ENCODE measurements around the gene IL1RL2. TPM values are rescaled to one million over a fixed set of nuclear protein-coding genes. Genes with fewer than 3 reads are reported as not detected.

IL1RL2 gene
- total and polyA plus RNA-seq, 2 of the 8 experiments (the other 6 are each of a cell fraction or from before 2014, with no cell fraction given), result not detected

DNA sequence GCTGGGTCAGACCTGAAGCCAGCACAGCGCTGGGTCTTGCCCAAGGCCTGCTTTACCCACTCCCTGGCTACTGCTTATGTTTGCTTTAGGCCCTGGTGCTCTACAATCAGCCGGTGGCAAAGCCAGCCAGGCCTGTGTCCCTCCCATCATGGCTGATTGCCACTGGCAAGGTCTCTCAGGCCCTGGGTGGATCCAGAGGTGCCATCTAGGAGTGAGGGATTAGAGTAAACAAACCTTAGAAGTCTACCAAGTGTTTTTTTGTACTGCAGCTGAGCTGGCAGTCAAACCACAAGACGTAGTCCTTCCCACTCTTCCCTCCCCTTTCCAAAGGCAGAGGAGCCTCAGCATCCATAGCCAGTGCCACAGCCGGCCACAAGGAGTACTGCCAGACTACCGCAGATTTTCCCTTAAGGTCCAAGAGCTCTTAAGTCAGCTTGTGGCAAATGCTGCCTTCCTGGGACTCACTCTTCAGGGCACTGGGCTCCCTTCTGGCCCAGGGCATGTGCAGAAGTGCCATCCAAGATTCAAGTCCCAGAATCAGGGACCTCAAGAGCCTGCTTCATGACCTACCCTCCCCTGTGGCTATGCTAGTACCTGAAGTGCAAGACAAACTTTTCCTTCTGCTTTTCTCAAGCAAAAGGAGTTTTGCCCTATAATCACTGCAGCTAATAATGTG, 20.0 kb downstream of the IL1RL2 start:
- H3K4ac ChIP-seq (replicated peaks; ENCODE audit: insufficient read length, low read depth, low read length), result no peak overlapping the region
- no peak overlapping the region for H2AK5ac ChIP-seq (ENCODE audit: low read depth, low read length)
- H3K23me2 ChIP-seq (ENCODE audit: low read depth, low read length), result no peaks in the 10 kb centered on the region
- no peak overlapping the region for H3K23ac ChIP-seq (ENCODE audit: insufficient read length)
- no peak overlapping the region for H4K5ac ChIP-seq (ENCODE audit: insufficient read length, low read depth, low read length)
- POLR2A ChIA-PET (ENCODE audit: partially characterized antibody), result no interaction called here
- no peak overlapping the region for H3K9ac ChIP-seq (replicated peaks in 1 of 4; ENCODE audit: extremely low read depth in 1 of 4, low read depth in 3 of 4, low read length in 3 of 4)
- H3K14ac ChIP-seq (ENCODE audit: insufficient read length), result no peak overlapping the region
- CTCF ChIA-PET (ENCODE audit: partially characterized antibody), result interaction anchor here (1.3 kb wide), 1 partner anchor 26 kb away, joined by 3 read pairs; no protein-coding TSS in a partner anchor
- no peaks in the 10 kb centered on the region for H3K27me3 ChIP-seq (replicated peaks in 1 of 4; ENCODE audit: control insufficient read depth in 3 of 4, extremely low read depth in 1 of 4, insufficient read depth in 3 of 4, low read length in 3 of 4)
- no peaks in the 10 kb centered on the region for H3K79me2 ChIP-seq (ENCODE audit: control insufficient read depth in 1 of 2, insufficient read depth in 2 of 2, low read length in 2 of 2)
- H2AFZ ChIP-seq (ENCODE audit: low read length), result no peak overlapping the region; the same call in 1 of the 2 replicates
- no peak overlapping the region for H3K4me3 ChIP-seq (ENCODE audit: extremely low read depth in 1 of 4, insufficient read depth in 2 of 4, low read depth in 3 of 4, low read length in 4 of 4)
- no peak overlapping the region for H4K91ac ChIP-seq (replicated peaks; ENCODE audit: insufficient read length, low read length)
- no peak overlapping the region for H2BK120ac ChIP-seq (replicated peaks; ENCODE audit: low read depth, low read length)
- H3K27ac ChIP-seq (ENCODE audit: low read depth, low read length), result no peak overlapping the region
- H4K20me1 ChIP-seq (replicated peaks in 1 of 2; ENCODE audit: control insufficient read depth in 1 of 2, insufficient read depth in 2 of 2, low read length in 2 of 2), result no peaks in the 10 kb centered on the region
- DNase-seq (ENCODE audit: low read depth in 1 of 2, low spot score in 2 of 2) (no peak), FAIRE-seq (no peak)
- no peak overlapping the region for H2BK20ac ChIP-seq (ENCODE audit: low read length)
- no peak overlapping the region for H3K4me2 ChIP-seq (ENCODE audit: insufficient read depth in 1 of 2, low read depth in 2 of 2, low read length in 2 of 2)
- H3K18ac ChIP-seq (ENCODE audit: extremely low read depth, low read length), result no peak overlapping the region
- H3K56ac ChIP-seq (replicated peaks; ENCODE audit: insufficient read length, low read depth, low read length), result no peak overlapping the region
- no peaks in the 10 kb centered on the region for H3K4me1 ChIP-seq (replicated peaks in 1 of 4; ENCODE audit: control insufficient read depth in 3 of 4, insufficient read depth in 4 of 4, low read length in 3 of 4)
- H3K36me3 ChIP-seq (ENCODE audit: control insufficient read depth in 2 of 4, insufficient read depth in 4 of 4, low read length in 3 of 4), result no peaks in the 10 kb centered on the region
- no peaks in the 10 kb centered on the region for H3K9me3 ChIP-seq (ENCODE audit: insufficient read depth in 2 of 2, low read depth in 1 of 2, low read length in 1 of 2)
- WGBS, 2 experiments (ENCODE audit: extremely low coverage in 1 of 2, insufficient coverage in 1 of 2, insufficient read length in 1 of 2, insufficient replicate concordance in 2 of 2, low coverage in 1 of 2, low lambda C conversion rate in 2 of 2, missing lambda C conversion rate in 1 of 2), result 90% methylated on average over 5 of the region's 5 CpGs; no CpG with 5 or more reads in 1 of the 2 experiments
- no peak overlapping the region for H2BK5ac ChIP-seq (ENCODE audit: low read depth, low read length)
- H3K79me1 ChIP-seq (ENCODE audit: low read depth, low read length), result no peaks in the 10 kb centered on the region
- H4K8ac ChIP-seq (ENCODE audit: extremely low read depth, insufficient read depth, low read length), result no peak overlapping the region
- H2BK15ac ChIP-seq (ENCODE audit: low read length), result no peak overlapping the region
- no peak overlapping the region for H2BK12ac ChIP-seq (ENCODE audit: low read depth, low read length)
- TF ChIP-seq SUZ12 (IDR thresholded peaks at IDR 0.05; ENCODE audit: low read length), result no peak
- TF ChIP-seq ZNF274 (IDR thresholded peaks at IDR 0.05; ENCODE audit: borderline replicate concordance, extremely low read depth, low read length), result no peak
- TF ChIP-seq RXRA (IDR thresholded peaks at IDR 0.05; ENCODE audit: insufficient read depth, low read depth, low read length), result no peak
- no peak for TF ChIP-seq CREB1 (IDR thresholded peaks at IDR 0.05)
- TF ChIP-seq, protein P1, sequence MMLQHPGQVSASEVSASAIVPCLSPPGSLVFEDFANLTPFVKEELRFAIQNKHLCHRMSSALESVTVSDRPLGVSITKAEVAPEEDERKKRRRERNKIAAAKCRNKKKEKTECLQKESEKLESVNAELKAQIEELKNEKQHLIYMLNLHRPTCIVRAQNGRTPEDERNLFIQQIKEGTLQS (IDR thresholded peaks at IDR 0.05; ENCODE audit: insufficient read depth, low read depth, low read length), result no peak
